GM21528 (cell line): Measurements from ENCODE around the gene C19orf44.

Source experiments
- ATAC-seq: cut with Tn5 transposase; IDR thresholded peaks from one replicate; pipeline ENCODE4 v1.9.1; 2021; ENCODE audit warnings: mild to moderate bottlenecking, moderate library complexity; ENCODE audit not compliant: unreplicated experiment, low FRiP score

C19orf44 gene

DNA sequence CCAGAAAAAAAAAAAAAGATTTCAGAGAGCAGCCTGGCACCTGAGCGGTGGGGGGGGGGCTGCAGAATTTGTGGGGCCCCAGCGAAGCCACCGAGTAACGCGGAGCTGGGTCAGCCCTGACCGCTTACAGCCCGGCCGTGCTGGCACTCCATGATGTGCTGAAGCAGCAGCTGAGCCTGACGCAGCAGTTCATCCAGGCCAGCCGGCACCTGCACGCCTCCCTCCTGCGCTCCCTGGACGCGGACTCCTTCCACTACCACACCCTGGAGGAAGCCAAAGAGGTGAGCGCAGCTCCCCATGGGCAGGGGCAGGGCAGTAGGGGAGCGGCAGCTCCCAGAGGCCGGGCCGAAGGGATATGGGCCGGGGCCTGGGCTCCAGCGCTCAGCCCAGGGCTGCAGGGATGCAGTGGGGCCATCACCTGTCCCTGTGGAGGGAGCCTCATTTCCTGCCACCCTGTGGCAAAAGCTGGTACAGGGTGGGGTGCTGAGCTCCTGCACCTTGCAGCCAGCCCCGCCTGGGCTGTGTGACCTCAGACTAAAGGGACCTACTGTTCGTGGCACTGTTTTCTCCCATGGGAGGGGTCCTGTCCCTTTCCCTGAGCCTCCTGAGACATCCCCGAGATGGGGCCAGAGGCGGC lies 18.3 kb downstream of the C19orf44 start:
- no peak for ATAC-seq

DNA sequence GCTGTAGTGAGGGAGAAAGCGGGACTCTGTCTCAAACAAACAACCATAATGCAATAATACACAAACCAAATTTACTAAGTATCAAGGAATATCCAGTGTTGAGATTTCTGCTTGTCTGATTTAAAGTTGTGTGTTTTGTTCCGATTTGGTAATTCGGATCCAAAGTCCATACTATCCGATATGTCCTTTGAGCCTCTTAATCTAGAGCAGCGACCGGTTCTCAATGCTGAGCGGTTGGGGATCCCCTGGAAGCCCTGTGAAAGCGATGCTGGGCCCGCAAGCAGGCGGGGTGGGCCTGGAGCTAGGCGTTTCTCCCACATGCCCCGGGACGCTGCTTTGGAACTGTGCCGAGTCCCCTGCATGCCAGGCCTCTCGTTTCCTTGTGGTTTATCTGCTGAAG lies 20.2 kb downstream of the C19orf44 start:
- ATAC-seq, result no peak

DNA sequence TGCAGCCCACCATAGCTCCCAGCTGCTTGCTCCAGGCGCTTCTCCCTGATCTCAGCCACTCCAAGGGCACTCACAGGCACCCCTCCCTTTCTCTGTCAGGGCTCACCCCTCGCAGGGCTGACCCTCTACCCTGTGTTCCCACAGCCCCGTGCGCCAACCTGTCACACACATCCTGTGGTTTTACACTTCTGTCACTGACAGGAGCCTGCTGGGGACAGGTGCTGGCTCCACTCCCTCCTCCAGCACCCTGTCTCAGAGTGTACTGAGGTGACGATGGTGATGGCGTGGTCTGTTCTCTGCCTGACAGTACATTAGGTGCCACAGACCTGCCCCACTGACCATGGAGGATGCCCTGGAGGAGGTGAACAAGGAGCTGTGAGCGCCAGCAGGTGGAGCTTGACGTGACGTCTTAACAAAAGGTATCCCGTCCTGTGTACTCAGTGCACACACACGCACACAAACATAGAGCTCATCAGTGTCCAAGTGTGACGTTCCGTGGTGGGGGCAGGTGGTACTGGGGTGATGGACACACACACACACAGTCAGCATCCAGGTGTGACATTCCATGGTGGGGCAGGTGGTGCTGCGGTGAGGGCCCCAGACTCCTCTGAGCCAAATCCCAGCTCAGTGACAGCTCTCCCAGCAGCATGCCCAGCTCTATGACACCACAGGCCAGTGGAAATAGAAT lies 20.9 kb downstream of the C19orf44 start:
- no peak for ATAC-seq

DNA sequence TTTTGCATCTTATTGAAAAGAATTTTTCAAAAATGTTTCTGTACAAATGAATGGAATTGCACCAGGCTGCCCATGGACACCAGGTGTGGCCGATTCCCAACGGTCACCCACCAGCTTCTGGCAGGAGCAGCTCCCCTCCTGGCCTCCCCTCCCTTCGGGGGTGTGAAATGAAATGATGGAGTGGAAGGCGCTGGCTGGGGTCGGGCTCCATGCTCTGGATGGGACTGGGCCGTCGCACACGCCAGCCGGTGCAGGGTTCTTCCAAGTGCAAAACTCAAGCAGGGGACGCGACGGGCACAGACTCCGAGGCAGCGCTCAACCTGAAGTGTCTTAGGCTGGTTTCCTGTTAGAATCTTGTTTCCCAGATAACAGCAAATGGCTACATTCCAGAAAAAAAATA lies 21.9 kb downstream of the C19orf44 start:
- ATAC-seq, result no peak

DNA sequence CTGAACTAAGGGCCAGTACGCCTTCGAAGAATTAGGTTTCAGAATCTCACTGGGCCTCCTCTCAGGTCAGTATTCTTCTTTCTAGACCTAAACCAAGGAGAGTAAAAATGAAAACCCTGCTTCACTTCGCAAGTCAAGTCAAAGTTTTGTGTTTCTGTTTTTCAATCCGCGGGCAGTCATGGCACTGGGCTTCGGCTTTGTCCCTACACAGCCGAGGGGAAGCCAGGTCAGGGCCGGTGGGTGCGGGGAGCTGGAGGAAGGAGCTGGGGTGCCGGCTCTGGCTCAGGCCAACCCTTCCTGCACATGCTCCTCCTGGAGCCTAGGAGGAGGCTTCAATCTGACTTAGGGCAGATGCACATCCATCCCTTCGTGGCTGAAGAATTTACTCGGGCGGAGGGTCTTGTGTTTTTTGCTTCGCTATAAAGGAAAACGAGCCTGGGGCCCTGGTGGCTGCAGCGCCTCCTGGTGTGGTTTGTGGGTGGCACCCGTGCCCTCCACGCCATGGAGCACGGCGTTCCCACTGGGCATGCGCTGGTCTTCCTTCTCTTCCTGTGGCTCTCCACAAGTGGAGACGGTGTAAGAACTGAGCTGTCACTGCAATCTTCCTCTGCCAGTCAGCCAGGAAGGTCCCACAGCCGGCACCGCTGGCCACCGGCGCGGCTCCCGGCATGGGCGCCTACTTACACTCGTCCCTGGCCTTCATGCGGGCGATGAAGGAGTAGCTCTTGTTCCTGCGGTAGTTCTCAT lies 22.5 kb downstream of the C19orf44 start:
- ATAC-seq, result no peak

DNA sequence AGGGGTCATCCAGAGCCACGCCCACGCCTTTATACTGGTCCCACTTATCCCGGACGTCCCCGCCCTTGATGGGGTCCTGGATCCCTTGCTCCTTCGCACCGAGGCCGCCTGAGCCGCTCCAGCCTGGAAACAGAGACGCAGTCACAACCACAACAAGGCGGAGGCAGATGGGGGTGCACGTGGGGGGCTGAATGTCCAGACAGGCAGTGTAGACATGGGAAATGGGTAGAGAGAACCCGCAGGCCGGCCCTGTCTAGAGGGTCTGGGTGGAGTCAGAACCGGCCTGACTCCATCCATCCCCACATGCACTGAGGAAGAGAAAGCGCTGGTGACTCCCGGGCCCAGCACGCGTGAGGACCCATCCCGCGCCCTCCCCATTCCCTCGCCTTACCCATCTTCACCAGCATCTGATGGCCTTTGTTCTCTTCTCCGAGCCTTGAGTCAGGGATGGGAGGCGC lies 23.1 kb downstream of the C19orf44 start:
- ATAC-seq, result no peak

DNA sequence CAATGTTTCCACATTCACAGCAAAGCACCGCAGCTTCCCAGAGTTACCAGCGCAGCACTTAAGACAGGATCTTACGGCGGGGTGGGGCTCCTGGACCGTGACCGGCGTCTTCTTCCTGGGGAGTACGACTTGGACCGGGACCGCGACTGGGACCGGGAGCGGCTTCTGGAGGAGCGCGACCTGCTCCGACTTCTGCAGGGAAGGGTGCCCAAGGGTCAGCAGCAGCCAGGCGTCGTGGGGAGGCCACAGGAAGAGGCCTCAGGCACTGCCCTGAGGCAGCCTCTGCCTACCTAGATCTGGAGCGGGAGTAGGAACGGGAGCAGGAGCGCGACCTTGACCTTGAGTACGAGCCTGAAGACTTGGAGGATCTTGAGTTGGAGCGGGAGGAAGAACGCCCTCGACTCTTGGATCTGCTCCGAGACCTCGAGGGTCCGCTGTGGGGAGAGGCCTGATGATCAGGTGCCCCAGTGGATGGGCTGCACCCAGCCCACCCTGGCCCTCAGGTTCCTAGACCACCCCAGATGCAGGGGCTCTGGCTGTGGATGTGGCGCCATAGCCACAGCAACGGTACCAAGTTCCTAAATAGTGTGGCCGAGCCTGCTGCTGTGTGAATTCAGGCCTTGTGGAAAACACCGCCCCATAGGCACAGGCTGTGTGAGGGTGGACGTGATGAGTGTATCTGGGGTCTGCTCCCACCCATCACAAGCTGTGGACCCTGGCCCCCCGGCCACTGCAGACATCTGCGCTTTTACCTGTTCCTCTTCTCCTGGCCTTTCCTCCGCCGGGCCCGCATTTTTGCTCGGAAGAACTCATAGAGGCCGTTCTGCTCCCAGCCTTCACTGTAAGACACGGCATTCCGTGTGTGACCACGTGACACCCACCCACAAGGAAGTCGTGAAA lies 24.1 kb downstream of the C19orf44 start:
- ATAC-seq, result no peak

DNA sequence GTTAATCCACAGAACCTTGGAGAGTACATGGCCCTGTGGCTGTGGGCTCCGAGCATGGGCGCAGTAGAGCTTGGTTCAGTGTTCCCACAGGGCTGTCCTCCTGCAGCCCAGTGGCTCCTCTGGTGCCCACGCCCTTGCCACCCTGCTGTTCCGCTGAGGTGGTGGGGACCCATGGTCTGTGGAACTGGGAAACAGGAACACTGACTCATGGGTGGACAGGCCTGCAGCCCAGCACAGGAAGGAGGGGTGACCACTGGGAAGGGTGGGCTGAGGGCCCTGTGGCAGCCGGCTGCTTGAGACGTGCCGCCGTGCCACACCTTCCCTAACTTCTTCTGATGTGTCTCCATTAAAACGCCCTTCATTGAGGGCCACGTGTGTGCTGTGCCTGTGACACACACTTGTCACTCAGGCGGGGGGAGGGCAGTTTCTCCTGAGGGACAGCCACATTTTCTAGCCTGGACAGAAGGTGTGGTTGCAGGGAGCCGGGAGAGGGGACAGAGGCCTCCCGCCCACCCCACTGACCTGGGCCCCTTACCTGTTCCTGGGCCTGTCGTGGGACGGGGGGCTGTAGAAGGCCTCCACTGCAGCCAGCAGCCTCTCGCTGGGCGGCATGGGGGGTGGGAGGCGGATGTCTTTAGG lies 24.9 kb downstream of the C19orf44 start:
- ATAC-seq, result no peak

DNA sequence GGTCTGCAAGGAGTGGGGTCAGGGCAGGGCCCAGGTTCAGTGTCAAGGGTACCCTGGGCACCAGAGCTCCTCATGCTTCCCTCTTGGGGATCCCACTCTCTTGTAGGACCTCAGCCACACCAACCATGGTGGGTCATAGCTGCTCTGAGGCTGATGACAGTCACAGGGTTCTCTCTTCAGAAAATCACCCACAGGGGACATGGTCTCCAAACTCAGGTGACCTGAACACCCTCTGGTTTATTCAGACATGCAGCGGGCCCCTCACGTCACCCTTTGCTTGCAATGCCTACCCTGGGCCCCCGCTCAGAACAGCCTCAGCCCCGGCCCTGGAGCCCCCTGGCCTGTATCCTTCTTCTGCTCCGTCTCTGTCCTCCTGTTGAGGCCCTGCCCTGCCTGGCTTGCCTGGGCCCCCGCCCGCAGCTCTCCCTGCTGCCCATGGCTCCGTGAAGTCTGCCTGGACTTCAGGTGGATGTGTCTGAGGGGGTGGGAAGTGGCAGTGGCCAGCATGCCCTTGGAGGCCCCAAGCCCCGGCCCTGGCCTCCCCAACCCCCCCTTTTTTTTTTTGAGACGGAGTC lies 25.6 kb downstream of the C19orf44 start:
- no peak for ATAC-seq

DNA sequence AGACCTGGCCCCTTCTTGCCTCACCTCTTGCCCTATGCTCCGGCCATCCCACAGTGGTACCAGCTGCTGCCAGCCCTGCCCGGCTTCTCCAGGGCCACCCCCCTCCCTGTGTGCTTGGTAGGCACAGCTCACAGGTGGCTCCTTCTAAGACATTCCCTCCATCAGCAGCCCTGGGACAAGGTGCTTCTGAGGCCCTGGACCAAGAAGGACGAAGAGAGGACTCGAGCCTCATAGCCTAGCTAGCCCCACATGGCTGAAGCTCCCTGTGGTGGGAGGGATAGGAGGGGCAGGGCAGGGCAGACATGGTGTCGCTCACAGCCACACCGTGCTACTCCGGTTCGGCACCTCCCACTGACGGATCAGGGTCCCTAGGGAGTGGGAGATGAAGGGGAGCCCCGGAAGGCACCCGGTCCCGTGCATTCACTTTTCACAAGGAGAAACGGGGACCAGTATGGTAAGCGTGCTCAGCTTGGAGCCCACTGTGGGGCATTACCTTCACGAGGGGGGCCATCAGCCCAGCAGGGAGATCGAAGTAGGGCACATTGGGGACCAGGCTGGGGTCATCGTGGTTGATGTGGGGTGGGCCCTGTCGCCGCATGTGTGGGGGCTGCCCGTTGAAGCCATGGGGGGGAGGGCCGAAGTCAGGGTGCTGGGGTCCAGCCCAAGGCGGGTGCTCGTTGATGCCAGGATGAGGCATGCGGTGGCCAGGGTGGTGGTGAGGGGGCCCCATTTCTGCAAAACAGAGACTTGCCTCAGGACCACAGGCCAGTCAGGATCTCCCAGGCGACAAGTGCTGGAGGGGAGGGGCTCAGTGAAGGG lies 26.6 kb downstream of the C19orf44 start:
- no peak for ATAC-seq

DNA sequence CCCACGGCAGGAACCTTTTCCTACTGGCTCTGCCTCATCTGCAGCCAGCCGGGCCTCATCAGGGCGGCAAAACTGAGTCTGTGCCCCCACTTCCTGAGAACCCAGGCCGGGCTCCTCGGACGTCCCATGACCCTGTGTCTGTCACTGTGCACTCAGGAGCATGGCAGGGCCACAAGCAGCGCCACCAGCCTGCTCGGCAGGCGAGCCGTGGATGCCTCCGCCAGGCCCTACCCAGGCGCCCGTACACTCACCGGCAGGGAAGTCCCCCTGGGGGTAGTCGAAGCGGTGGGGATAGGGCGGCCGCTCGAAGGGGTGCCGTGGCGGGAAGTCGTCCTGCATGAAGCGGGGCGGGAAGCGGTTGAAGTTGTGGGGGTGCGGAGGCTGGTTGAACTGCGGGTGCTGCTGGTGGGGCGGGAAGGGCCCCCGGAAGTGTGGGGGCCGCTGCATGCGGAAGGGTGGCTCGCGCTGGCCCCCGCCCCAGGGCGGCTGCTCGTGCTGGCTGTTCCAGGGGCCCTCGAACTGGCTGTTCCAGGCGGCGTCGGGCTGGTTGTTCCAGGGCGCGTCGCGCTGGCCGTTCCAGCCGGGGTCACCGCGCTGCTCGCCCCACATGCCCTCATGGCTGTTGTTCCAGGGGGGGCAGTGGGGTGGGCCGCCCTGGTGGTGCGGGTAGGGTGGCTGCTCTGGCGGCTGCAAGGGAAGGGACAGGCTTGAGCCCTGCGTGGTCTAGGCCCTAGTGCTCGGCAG lies 29.0 kb downstream of the C19orf44 start:
- no peak for ATAC-seq

DNA sequence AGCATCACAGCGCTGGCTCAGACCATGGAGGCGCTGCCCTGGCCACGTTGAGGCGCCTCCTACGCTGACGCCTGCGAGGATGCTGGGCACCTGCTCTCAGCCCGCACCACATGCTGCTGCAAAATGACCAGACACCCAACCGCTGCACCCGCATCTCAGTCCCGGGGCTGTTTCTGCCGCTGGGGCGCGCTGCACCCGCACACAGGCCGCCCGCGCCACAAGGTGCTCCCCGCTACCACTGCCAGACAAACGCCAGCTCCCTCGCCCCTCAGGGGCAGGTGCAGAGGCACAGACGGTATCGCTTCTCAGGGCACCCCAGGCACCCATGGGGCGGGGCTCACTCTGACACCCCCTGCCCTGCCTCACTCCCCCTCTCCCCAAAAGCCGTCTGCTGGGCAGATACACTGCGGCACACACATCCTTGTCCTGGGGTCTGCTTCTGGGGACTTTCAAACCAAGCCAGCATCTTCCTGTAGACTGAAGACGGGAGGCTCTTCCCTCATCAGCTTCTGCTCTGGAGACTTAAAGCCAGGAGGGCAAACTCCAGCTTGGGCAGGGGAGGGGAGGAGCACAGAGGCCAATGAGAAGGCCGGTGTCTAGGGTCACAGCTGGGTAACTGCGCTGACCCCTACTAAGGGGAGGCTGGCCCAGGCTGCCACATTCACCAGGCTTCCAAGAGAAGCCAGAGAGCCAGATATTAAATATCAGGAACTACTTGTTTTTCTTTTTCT lies 29.7 kb downstream of the C19orf44 start:
- ATAC-seq, result no peak

DNA sequence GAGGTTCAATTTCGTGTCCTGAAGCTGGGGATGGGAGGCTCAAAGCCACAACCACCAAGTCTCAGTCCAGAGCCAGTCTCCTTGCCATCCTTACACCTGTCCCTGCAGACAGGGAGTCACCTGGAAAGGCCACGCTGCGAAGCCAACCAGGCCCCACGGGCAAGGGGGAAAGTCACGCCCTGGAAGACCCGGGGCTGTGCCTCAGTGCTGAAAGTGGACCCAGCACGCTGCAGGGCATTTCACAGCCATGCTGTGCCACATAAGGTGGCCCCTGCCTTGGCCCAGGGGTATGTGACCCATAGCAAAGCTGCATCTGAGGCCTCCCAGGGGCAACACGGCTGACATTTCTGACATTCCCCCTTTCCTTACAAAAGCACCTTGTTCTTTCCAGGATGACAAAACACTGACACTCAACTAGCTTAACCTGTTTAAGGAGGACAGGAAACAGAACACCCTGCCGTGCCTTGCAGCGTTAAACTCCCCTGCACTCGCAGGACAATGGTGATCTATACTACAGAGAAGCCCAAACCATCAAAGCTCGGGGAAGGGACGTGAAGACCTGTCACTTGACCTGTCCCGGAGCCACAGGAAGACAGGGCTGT lies 31.2 kb downstream of the C19orf44 start:
- ATAC-seq, result no peak

DNA sequence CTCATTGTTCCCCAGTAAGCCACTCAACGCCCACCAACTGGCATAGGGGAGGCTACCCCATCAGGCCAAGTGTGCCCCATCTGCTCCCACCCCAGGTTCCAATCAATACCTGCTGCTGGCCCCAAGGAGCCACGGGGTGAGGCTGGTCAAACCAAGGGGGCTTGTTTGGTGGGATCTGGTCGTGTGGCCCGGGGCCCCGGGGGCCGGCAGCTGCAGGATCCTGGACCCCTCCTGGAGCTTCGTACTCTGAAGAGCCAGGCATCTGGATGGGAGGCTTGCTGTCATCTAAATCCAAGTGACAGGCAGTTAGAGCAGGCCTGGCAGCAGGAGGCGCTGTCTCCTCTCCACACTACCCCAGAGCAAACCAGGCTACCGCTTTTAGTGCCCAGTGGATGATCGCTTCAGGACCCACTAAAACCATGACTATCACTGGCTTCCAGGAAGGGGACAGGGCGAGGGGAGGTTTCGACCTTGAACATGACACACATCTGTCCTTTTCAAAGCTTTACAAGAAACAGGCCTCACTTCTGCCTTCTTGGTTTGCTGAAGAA lies 31.9 kb downstream of the C19orf44 start:
- ATAC-seq, result no peak

DNA sequence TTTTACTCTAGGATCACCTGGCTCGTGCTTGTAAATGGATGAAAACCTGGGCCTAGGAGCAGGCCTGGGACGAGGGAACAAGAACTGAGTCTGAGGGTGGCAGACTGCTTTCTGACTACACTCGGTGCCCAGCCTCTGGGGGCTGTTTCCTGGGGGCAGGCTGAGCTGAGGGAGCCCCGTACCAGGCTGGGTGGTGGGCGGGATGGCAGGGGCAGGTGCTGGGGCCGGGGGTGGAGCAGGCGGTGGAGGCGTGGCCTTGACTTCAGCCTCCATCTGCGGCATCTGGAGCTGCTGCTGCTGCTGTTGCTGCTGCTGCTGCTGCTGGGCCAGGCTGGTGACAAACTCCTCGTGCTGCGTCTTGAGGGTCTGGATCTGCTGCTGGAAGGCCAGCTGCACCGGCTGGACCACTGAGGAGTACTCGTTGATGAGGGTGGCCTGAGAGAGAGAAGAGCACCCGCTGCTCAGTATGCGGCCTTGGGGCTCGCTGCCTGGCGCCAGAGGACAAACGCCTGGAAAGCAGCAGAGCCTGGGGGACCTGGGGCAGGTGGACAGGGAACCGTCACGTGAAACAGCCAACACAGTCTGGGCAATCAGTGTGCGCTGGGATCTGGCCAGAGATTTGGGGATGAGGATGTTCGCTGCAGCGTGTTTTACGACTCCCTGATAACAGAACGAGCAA lies 33.4 kb downstream of the C19orf44 start:
- ATAC-seq, result no peak
